Stomach (tissue), 4 donors: ENCODE measurements around the gene GDF11.
A peak's percentile ranks its signal among the peaks of the same experiment; 100 is the strongest.

Experiments used
- CTCF ChIP-seq, 7 experiments: fragments of 450-650 bp in 4 of 7; fragments of 200-600 bp in 3 of 7; sonication (generic) in 3 of 7; IDR thresholded peaks; one replicate each; pipeline ENCODE4 v1.5.1; 2016 to 2019; ENCODE audit warnings: antibody characterized with exemption in 7 of 7, control low read depth in 2 of 7, mild to moderate bottlenecking in 1 of 7
- EP300 ChIP-seq: sonication (generic); formaldehyde crosslinking; IDR thresholded peaks from one replicate; pipeline ENCODE4 v1.6.1; 2017; ENCODE audit warnings: antibody characterized with exemption

GRCh38 chr12:55738123-55739024, 4.5 kb upstream of the GDF11 start:
- TF ChIP-seq CTCF (IDR thresholded peaks at IDR 0.05): peak in 5 of 7 experiments; percentile 75 to 94 (median 86)
- no peak for TF ChIP-seq EP300
